Activated CD4-positive, alpha-beta T cell treated with anti-CD3 and anti-CD28 coated beads for 36 hours (primary cell): Measurements from ENCODE around the gene RPS25. TPM values are rescaled to one million over a fixed set of nuclear protein-coding genes. Genes with fewer than 3 reads are reported as not detected.
"Not testable (repeated sequence)": the region's sequence is repeated elsewhere in the genome, so short reads cannot be mapped to it uniquely, and the experiment has no call there.

ENCODE experiments used
- ATAC-seq: fragments of 200-7000 bp; cut with Tn5 transposase; one replicate; pipeline ENCODE4 v1.10.0; 2021; ENCODE audit warnings: mild to moderate bottlenecking, moderate library complexity
- CTCF ChIA-PET: fragments of 350-600 bp; sonication (Branson Sonifier 250); formaldehyde crosslinking; loops from one replicate; lab custom pipeline; 2021; ENCODE audit warnings: antibody characterized with exemption; lab: Charles Lee
- POLR2A ChIA-PET: fragments of 350-600 bp; sonication (Branson Sonifier 250); formaldehyde crosslinking; loops from one replicate; lab custom pipeline; 2021; ENCODE audit warnings: antibody characterized with exemption, inconsistent platforms; lab: Charles Lee
- DNase-seq: peaks from one replicate; pipeline ENCODE4 v3.0.0-alpha.2; 2020
- H3K27ac Mint-ChIP-seq: one replicate; pipeline ENCODE4 v1.8.0; 2021; ENCODE audit warnings: mixed read lengths
- H3K27me3 Mint-ChIP-seq: one replicate; pipeline ENCODE4 v1.8.0; 2021; ENCODE audit warnings: mixed read lengths
- H3K36me3 Mint-ChIP-seq: one replicate; pipeline ENCODE4 v1.8.0; 2021; ENCODE audit warnings: low read depth, mixed read lengths
- H3K4me1 Mint-ChIP-seq: one replicate; pipeline ENCODE4 v1.8.0; 2021; ENCODE audit warnings: mixed read lengths
- H3K4me3 Mint-ChIP-seq: one replicate; pipeline ENCODE4 v1.8.0; 2021; ENCODE audit warnings: mild to moderate bottlenecking, moderate library complexity, mixed read lengths
- H3K9me3 Mint-ChIP-seq: one replicate; pipeline ENCODE4 v1.8.0; 2021; ENCODE audit warnings: low read depth, mixed read lengths
- intact Hi-C, 2 experiments: fragments of 100-400 bp; cut with DNase I in 1 of 2; cut with micrococcal nuclease in 1 of 2; formaldehyde crosslinking; loops; one replicate each; pipeline versions ENCODE4 v1.14.2 to v1.15.1; 2022 to 2024; cut with DNase I, micrococcal nuclease
- total RNA-seq, 2 experiments: library from RNA; stranded (reverse); gene quantifications; one replicate each; pipeline ENCODE4 v1.2.3, GENCODE V29; 2021

The RPS25 gene
- total RNA-seq, 2 experiments from 2014 or later = 1,590 to 1,820 TPM

- intact Hi-C loops = no loop called here
- Mint-ChIP-seq H3K4me1 (peaks cover 9% of the 10 kb centered on the region), H3K27ac (peak overlapping the region; percentile 0), H3K36me3 (peaks cover 16% of the 10 kb centered on the region), H3K9me3 (no peaks in the 10 kb centered on the region), H3K27me3 (no peaks in the 10 kb centered on the region), H3K4me3 (no peak overlapping the region)
- ChIA-PET CTCF (interaction anchor here (0.5 to 0.7 kb wide), 3 partner anchors 9 to 252 kb away, joined by 3 read pairs; no protein-coding TSS in a partner anchor), POLR2A (interaction anchor here (0.6 to 1.3 kb wide), 3 partner anchors 13 to 15 kb away, joined by 4 to 5 read pairs (median 5); partner anchors contain the start of gene HYOU1)
- DNase-seq (no peak), ATAC-seq (peak; percentile 81)
These were observed 23.8 kb upstream of the RPS25 start for GRCh38 chr11:119041821-119042514.

- CTCF ChIA-PET, POLR2A ChIA-PET, intact Hi-C loops, H3K4me3 Mint-ChIP-seq, DNase-seq, H3K9me3 Mint-ChIP-seq, H3K27ac Mint-ChIP-seq, H3K4me1 Mint-ChIP-seq, ATAC-seq, H3K36me3 Mint-ChIP-seq, H3K27me3 Mint-ChIP-seq: not testable (repeated sequence)
These were observed 21.3 kb upstream of the RPS25 start for GRCh38 chr11:119039471-119039870.

GRCh38 chr11:119038884-119039283 is 20.7 kb upstream of the RPS25 start:
- CTCF ChIA-PET = no interaction called here
- intact Hi-C loops = no loop called here
- POLR2A ChIA-PET = interaction anchor here (0.6 kb wide), 1 partner anchor 34 kb away, joined by 7 read pairs; no protein-coding TSS in a partner anchor
- Mint-ChIP-seq H3K9me3 (no peaks in the 10 kb centered on the region), H3K27ac (no peak overlapping the region), H3K36me3 (no peaks in the 10 kb centered on the region), H3K4me1 (peaks cover 9% of the 10 kb centered on the region), H3K4me3 (no peak overlapping the region), H3K27me3 (no peaks in the 10 kb centered on the region)
- DNase-seq (no peak), ATAC-seq (no peak)

- ATAC-seq = no peak
- Mint-ChIP-seq H3K9me3 (no peaks in the 10 kb centered on the region), H3K27me3 (no peaks in the 10 kb centered on the region), H3K27ac (no peak overlapping the region), H3K4me3 (no peak overlapping the region), H3K36me3 (no peaks in the 10 kb centered on the region), H3K4me1 (peaks cover 4% of the 10 kb centered on the region)
- intact Hi-C loops = no loop called here
- no peak for DNase-seq
- ChIA-PET CTCF (interaction anchor here (0.6 to 1.0 kb wide), 3 partner anchors 33 to 806 kb away, joined by 3 read pairs; partner anchors contain the start of gene VPS11), POLR2A (no interaction called here)
These were observed 16.7 kb upstream of the RPS25 start for GRCh38 chr11:119034813-119035212.

- ATAC-seq, H3K4me3 Mint-ChIP-seq, DNase-seq, intact Hi-C loops, H3K36me3 Mint-ChIP-seq, POLR2A ChIA-PET, H3K27ac Mint-ChIP-seq, H3K27me3 Mint-ChIP-seq, H3K9me3 Mint-ChIP-seq: not testable (repeated sequence)
- H3K4me1 Mint-ChIP-seq = peaks cover 15% of the 10 kb centered on the region
- CTCF ChIA-PET = interaction anchor here (0.7 to 1.2 kb wide), 4 partner anchors 23 to 85 kb away, joined by 3 to 6 read pairs (median 4); no protein-coding TSS in a partner anchor
These were observed 15.3 kb upstream of the RPS25 start for GRCh38 chr11:119033421-119033820.

GRCh38 chr11:119031912-119032280 is 13.8 kb upstream of the RPS25 start:
- no peak overlapping the region for H3K4me3 Mint-ChIP-seq
- peak overlapping the region; percentile 6 for H3K27ac Mint-ChIP-seq
- peaks cover 16% of the 10 kb centered on the region for H3K36me3 Mint-ChIP-seq
- CTCF ChIA-PET = interaction anchor here (0.7 to 1.3 kb wide), 8 partner anchors 12 to 119 kb away, joined by 3 to 5 read pairs (median 3); partner anchors contain the start of gene VPS11
- H3K27me3 Mint-ChIP-seq = no peaks in the 10 kb centered on the region
- intact Hi-C loops = no loop called here
- ATAC-seq = no peak
- no peaks in the 10 kb centered on the region for H3K9me3 Mint-ChIP-seq
- POLR2A ChIA-PET = interaction anchor here (0.9 to 1.1 kb wide), 2 partner anchors 10 to 14 kb away, joined by 3 to 5 read pairs; partner anchors contain the start of gene RPS25
- DNase-seq = no peak
- peaks cover 19% of the 10 kb centered on the region for H3K4me1 Mint-ChIP-seq

GRCh38 chr11:119030329-119031047 is 12.3 kb upstream of the RPS25 start, which contains the start of gene SLC37A4:
TSS of gene SLC37A4 (minus strand) at chr11:119030877.
- H3K9me3 Mint-ChIP-seq = no peaks in the 10 kb centered on the region
- CTCF ChIA-PET = interaction anchor here (0.5 to 1.3 kb wide), 7 partner anchors 9 to 459 kb away, joined by 3 to 4 read pairs (median 3); no protein-coding TSS in a partner anchor
- H3K27me3 Mint-ChIP-seq = no peaks in the 10 kb centered on the region
- peak within 1 kb of the TSS; percentile 86 for H3K27ac Mint-ChIP-seq
- peak within 1 kb of the TSS; percentile 76 for H3K4me3 Mint-ChIP-seq
- peaks cover 19% of the 10 kb centered on the region for H3K36me3 Mint-ChIP-seq
- intact Hi-C loops = loop anchor here (1.0 kb wide), 9 partner anchors 12 to 304 kb away; partner anchors contain the start of genes CENATAC (in 2 of the 2), HYOU1 (in 2 of the 2), RPS25 (in 2 of the 2) and TRAPPC4 (in 2 of the 2)
- peak; percentile 99 for DNase-seq
- POLR2A ChIA-PET = interaction anchor here (0.6 to 0.7 kb wide), 2 partner anchors 37 to 64 kb away, joined by 3 to 4 read pairs; no protein-coding TSS in a partner anchor
- peaks cover 19% of the 10 kb centered on the region for H3K4me1 Mint-ChIP-seq
- ATAC-seq = peak; percentile 94

GRCh38 chr11:119030029-119030328 is 11.8 kb upstream of the RPS25 start:
- H3K27me3 Mint-ChIP-seq = no peaks in the 10 kb centered on the region
- H3K9me3 Mint-ChIP-seq = no peaks in the 10 kb centered on the region
- DNase-seq = no peak
- peak; percentile 4 for ATAC-seq
- H3K27ac Mint-ChIP-seq = peak overlapping the region; percentile 69
- intact Hi-C loops = loop anchor here (1.0 kb wide), 9 partner anchors 12 to 304 kb away; partner anchors contain the start of genes CENATAC (in 2 of the 2), HYOU1 (in 2 of the 2), RPS25 (in 2 of the 2) and TRAPPC4 (in 2 of the 2)
- ChIA-PET POLR2A (interaction anchor here (0.6 kb wide), 2 partner anchors 14 to 37 kb away, joined by 3 to 4 read pairs; no protein-coding TSS in a partner anchor), CTCF (interaction anchor here (0.5 to 1.1 kb wide), 7 partner anchors 9 to 458 kb away, joined by 3 to 4 read pairs (median 3); partner anchors contain the start of gene VPS11)
- peaks cover 24% of the 10 kb centered on the region for H3K36me3 Mint-ChIP-seq
- peak overlapping the region; percentile 76 for H3K4me3 Mint-ChIP-seq
- H3K4me1 Mint-ChIP-seq = peaks cover 24% of the 10 kb centered on the region

GRCh38 chr11:119029340-119030028 is 11.3 kb upstream of the RPS25 start:
- H3K9me3 Mint-ChIP-seq = no peaks in the 10 kb centered on the region
- peak; percentile 35 for ATAC-seq
- peak; percentile 74 for DNase-seq

GRCh38 chr11:119029069-119029339 is 10.9 kb upstream of the RPS25 start:
- H3K36me3 Mint-ChIP-seq = peaks cover 31% of the 10 kb centered on the region
- H3K27ac Mint-ChIP-seq = peak overlapping the region; percentile 69
- peak overlapping the region; percentile 76 for H3K4me3 Mint-ChIP-seq
- no peaks in the 10 kb centered on the region for H3K27me3 Mint-ChIP-seq
- no peaks in the 10 kb centered on the region for H3K9me3 Mint-ChIP-seq
- H3K4me1 Mint-ChIP-seq = peaks cover 32% of the 10 kb centered on the region
- ChIA-PET POLR2A (no interaction called here), CTCF (no interaction called here)
- no peak for ATAC-seq
- no peak for DNase-seq
- intact Hi-C loops = no loop called here

More at GRCh38 chr11:119029340-119030028, 11.3 kb upstream of the RPS25 start:
- peak overlapping the region; percentile 76 for H3K4me3 Mint-ChIP-seq
- intact Hi-C loops = loop anchor here (1.0 kb wide), 9 partner anchors 11 to 305 kb away; partner anchors contain the start of genes CENATAC (in 2 of the 2), HYOU1 (in 2 of the 2), RPS25 (in 2 of the 2) and TRAPPC4 (in 2 of the 2)
- peaks cover 28% of the 10 kb centered on the region for H3K36me3 Mint-ChIP-seq
- ChIA-PET POLR2A (interaction anchor here (0.6 kb wide), 1 partner anchor 13 kb away, joined by 3 read pairs; no protein-coding TSS in a partner anchor), CTCF (interaction anchor here (0.6 to 1.1 kb wide), 3 partner anchors 8 to 38 kb away, joined by 3 to 4 read pairs (median 3); partner anchors contain the start of gene VPS11)
- peak overlapping the region; percentile 69 for H3K27ac Mint-ChIP-seq
- H3K27me3 Mint-ChIP-seq = no peaks in the 10 kb centered on the region
- H3K4me1 Mint-ChIP-seq = peaks cover 27% of the 10 kb centered on the region
